A673 (cell line): ENCODE measurements around the gene TRPC1.

ENCODE experiments used
- CTCF ChIP-seq: fragments of 300-800, 200-600 bp; sonication (generic); conservative IDR thresholded peaks from 2 replicates; pipeline ENCODE4 v1.5.1; 2017; ENCODE audit warnings: low read depth, mild to moderate bottlenecking, antibody characterized with exemption, low read length, moderate library complexity, mixed read lengths
- EZH2 ChIP-seq: fragments of 200-600 bp; sonication (generic); IDR thresholded peaks from 2 replicates; pipeline ENCODE4 v1.6.1; 2017; ENCODE audit warnings: borderline replicate concordance, low read depth, mild to moderate bottlenecking, mixed read lengths, antibody characterized with exemption, low read length; ENCODE audit not compliant: poor library complexity, severe bottlenecking

- TF ChIP-seq CTCF (no peak), EZH2 (no peak)
Observed at GRCh38 chr3:142794508-142794907, 70.7 kb downstream of the TRPC1 start.
